Calu3 (cell line): Measurements from ENCODE around the gene MTR. TPM values are rescaled to one million over a fixed set of nuclear protein-coding genes. Genes with fewer than 3 reads are reported as not detected.

ENCODE experiments used
- BruUV-seq: library from RNA; stranded (reverse); fragments of 400-500 nt; replicated peaks from 2 replicates; lab custom pipeline; 2021; lab: Mats Ljungman, UMichigan
- CTCF ChIA-PET: fragments of 300-600 bp; sonication (Branson Sonifier 250); formaldehyde crosslinking; loops from one replicate; lab custom pipeline; 2022; ENCODE audit warnings: antibody characterized with exemption; lab: Charles Lee
- DNase-seq: peaks from one replicate; pipeline ENCODE4 v3.0.0; 2022
- H3K27ac Mint-ChIP-seq: one replicate; pipeline ENCODE4 v1.8.0; 2022; ENCODE audit warnings: mixed read lengths; ENCODE audit not compliant: unreplicated experiment
- H3K27me3 Mint-ChIP-seq: one replicate; pipeline ENCODE4 v1.8.0; 2022; ENCODE audit warnings: mixed read lengths; ENCODE audit not compliant: unreplicated experiment
- H3K36me3 Mint-ChIP-seq: one replicate; pipeline ENCODE4 v1.8.0; 2022; ENCODE audit warnings: mild to moderate bottlenecking, moderate library complexity, mixed read lengths; ENCODE audit not compliant: insufficient read depth, unreplicated experiment
- H3K4me1 Mint-ChIP-seq: one replicate; pipeline ENCODE4 v1.8.0; 2022; ENCODE audit warnings: mild to moderate bottlenecking, low read depth, mixed read lengths; ENCODE audit not compliant: unreplicated experiment
- H3K4me3 Mint-ChIP-seq: one replicate; pipeline ENCODE4 v1.8.0; 2022; ENCODE audit warnings: mild to moderate bottlenecking, low read depth, moderate library complexity, mixed read lengths; ENCODE audit not compliant: unreplicated experiment
- H3K9me3 Mint-ChIP-seq: one replicate; pipeline ENCODE4 v1.8.0; 2022; ENCODE audit warnings: low read depth, mixed read lengths; ENCODE audit not compliant: unreplicated experiment
- intact Hi-C: fragments of 100-400 bp; cut with micrococcal nuclease; formaldehyde crosslinking; loops from one replicate; pipeline ENCODE4 v1.10.0; 2022; ENCODE audit not compliant: unreplicated experiment
- total RNA-seq: library from RNA; stranded (reverse); gene quantifications from 2 replicates; pipeline ENCODE4 v1.2.3, GENCODE V29; 2022
- TF ChIP-seq, protein P1 (sequence below): fragments of 200-600 bp; IDR thresholded peaks from one replicate; pipeline ENCODE4 v1.8.0; 2022; ENCODE audit warnings: antibody characterized with exemption; ENCODE audit not compliant: unreplicated experiment

The MTR gene
- total RNA-seq, 1 experiment from 2014 or later, result 37.0 TPM

GRCh38 chr1:236922190-236922589, 127.1 kb downstream of the MTR start:
- intact Hi-C loops, result no loop called here
- TF ChIP-seq, protein P1, sequence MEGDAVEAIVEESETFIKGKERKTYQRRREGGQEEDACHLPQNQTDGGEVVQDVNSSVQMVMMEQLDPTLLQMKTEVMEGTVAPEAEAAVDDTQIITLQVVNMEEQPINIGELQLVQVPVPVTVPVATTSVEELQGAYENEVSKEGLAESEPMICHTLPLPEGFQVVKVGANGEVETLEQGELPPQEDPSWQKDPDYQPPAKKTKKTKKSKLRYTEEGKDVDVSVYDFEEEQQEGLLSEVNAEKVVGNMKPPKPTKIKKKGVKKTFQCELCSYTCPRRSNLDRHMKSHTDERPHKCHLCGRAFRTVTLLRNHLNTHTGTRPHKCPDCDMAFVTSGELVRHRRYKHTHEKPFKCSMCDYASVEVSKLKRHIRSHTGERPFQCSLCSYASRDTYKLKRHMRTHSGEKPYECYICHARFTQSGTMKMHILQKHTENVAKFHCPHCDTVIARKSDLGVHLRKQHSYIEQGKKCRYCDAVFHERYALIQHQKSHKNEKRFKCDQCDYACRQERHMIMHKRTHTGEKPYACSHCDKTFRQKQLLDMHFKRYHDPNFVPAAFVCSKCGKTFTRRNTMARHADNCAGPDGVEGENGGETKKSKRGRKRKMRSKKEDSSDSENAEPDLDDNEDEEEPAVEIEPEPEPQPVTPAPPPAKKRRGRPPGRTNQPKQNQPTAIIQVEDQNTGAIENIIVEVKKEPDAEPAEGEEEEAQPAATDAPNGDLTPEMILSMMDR, result no peak
- Mint-ChIP-seq H3K27ac (no peak overlapping the region), H3K9me3 (peaks cover 13% of the 10 kb centered on the region), H3K27me3 (no peaks in the 10 kb centered on the region), H3K36me3 (no peaks in the 10 kb centered on the region), H3K4me1 (no peaks in the 10 kb centered on the region), H3K4me3 (no peak overlapping the region)
- DNase-seq, result no peak
- BruUV-seq, result no TSS peak
- CTCF ChIA-PET, result no interaction called here

GRCh38 chr1:236925386-236925785, 130.3 kb downstream of the MTR start:
- H3K27ac Mint-ChIP-seq, result no peak overlapping the region
- H3K36me3 Mint-ChIP-seq, result no peaks in the 10 kb centered on the region
- H3K9me3 Mint-ChIP-seq, result peaks cover 7% of the 10 kb centered on the region
- no peak for DNase-seq
- H3K4me1 Mint-ChIP-seq, result no peaks in the 10 kb centered on the region
- TF ChIP-seq, protein P1, result no peak
- no TSS peak for BruUV-seq
- H3K4me3 Mint-ChIP-seq, result no peak overlapping the region
- intact Hi-C loops, result no loop called here
- no peaks in the 10 kb centered on the region for H3K27me3 Mint-ChIP-seq
- CTCF ChIA-PET, result interaction anchor here (0.7 kb wide), 1 partner anchor 170 kb away, joined by 10 read pairs; no protein-coding TSS in a partner anchor

DNA sequence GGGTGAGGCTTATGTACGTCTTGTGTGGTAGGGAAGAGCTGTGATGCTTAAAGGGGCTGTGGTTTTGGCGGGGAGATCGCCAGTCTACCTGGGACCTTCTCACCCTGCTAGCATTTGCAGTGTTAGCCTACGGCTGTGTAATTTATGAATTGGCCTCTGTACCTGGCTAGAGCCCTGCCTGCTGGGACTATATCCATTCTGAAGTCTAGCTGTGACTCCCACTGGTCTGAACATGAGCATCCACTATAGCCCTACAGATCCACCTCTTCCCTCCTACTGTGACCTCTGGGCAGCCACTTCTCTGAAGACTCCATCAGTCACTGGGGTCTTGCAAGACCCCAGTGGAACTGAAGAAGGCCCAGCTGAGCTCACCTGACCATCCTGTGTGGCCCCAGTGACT, 135.4 kb downstream of the MTR start:
- intact Hi-C loops, result no loop called here
- no TSS peak for BruUV-seq
- no peak for DNase-seq
- Mint-ChIP-seq H3K4me3 (no peak overlapping the region), H3K9me3 (peaks cover 8% of the 10 kb centered on the region), H3K36me3 (no peaks in the 10 kb centered on the region), H3K27ac (no peak overlapping the region), H3K4me1 (no peaks in the 10 kb centered on the region), H3K27me3 (no peaks in the 10 kb centered on the region)
- TF ChIP-seq, protein P1, result no peak
- CTCF ChIA-PET, result no interaction called here

DNA sequence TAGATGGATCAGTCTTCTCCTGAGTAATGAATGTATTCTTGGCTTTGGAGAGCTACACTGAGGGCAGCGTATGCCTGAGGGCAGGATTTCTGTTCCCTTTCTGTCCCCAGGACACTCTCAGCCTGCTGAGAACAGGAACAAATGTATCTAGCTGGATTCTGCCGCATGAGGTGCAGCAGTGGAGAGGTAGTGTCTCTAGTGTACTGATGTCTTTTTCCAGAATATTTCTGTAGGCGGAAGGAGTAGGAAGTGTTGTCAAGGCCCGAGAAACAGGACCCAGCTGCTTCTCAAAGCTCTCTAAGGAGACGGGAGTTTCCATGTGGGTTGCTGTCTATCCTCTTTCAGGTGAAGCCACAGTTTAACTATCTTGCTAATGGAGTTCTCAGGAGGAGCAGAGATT, 143.7 kb downstream of the MTR start:
- no peaks in the 10 kb centered on the region for H3K4me1 Mint-ChIP-seq
- no peak overlapping the region for H3K27ac Mint-ChIP-seq
- TF ChIP-seq, protein P1, result no peak
- no TSS peak for BruUV-seq
- peaks cover 13% of the 10 kb centered on the region for H3K9me3 Mint-ChIP-seq
- CTCF ChIA-PET, result interaction anchor here (0.7 kb wide), 1 partner anchor 1382 kb away, joined by 4 read pairs; no protein-coding TSS in a partner anchor
- no peaks in the 10 kb centered on the region for H3K27me3 Mint-ChIP-seq
- H3K4me3 Mint-ChIP-seq, result no peak overlapping the region
- intact Hi-C loops, result no loop called here
- DNase-seq, result no peak
- no peaks in the 10 kb centered on the region for H3K36me3 Mint-ChIP-seq
